ENCODE measurements around the gene DNAJC5. TPM values are rescaled to one million over a fixed set of nuclear protein-coding genes. Genes with fewer than 3 reads are reported as not detected.
"Not testable (repeated sequence)": the region's sequence is repeated elsewhere in the genome, so short reads cannot be mapped to it uniquely, and the experiment has no call there.

Gene DNAJC5
- total RNA-seq, 2 experiments from 2014 or later, result 30.1 to 34.3 TPM

DNA sequence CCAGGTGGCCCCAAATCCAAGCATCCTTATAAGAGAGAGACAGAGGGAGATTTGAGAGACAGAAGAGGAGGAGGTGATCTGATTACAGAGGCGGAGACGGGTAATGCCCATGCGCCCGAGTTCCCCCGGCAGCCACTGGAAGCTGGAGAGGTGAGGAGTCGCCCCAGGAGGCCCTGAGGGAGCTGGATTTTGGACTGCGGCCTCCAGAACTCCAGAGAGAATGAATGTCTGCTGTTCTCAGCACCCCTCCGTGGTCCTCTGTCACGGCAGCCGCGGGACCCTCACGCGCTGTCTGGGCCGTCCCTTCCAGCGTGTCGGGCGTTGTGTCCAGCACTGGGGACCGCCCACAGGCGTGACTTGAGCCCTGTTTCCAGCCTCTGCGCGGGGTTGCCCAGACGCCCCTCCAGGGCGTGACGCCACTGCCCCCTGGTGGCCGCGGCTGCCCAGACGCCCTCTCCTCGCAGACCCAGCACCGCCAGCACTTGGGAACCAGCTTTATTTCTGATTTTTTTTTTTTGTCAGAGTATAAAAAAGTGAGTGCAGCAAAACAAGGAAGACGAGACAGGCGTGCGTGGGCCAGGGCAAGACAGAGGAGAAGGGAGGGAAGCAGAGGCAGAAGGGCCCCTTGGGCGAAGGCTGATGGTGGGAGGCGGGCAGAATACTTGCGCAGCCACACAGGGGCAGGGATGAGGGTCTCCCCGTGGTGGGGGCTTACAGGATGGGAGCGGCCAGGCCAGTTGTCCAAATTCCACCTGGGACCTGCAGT, 78.9 kb downstream of the DNAJC5 start:
- DNase-seq (peak; percentile 89), ATAC-seq (peak; percentile 34)
- CTCF ChIA-PET, result interaction anchor here (0.6 to 2.2 kb wide), 17 partner anchors 13 to 452 kb away, joined by 3 to 10 read pairs (median 4); partner anchors contain the start of genes PTK6, TPD52L2 and UCKL1
- Mint-ChIP-seq H3K4me1 (peaks cover 41% of the 10 kb centered on the region), H3K27me3 (no peaks in the 10 kb centered on the region), H3K4me3 (no peak overlapping the region), H3K9me3 (ENCODE audit: low read depth) (no peaks in the 10 kb centered on the region), H3K27ac (no peak overlapping the region), H3K36me3 (ENCODE audit: low read depth) (peaks cover 24% of the 10 kb centered on the region)
- intact Hi-C loops (cut with DNase I, micrococcal nuclease), result loop anchor here (1.0 to 10.0 kb wide), 9 partner anchors 65 to 759 kb away; partner anchors contain the start of genes DNAJC5 (in 1 of the 2), LIME1 (in 1 of the 2), SLC2A4RG (in 1 of the 2) and YTHDF1 (in 1 of the 2)
- POLR2A ChIA-PET, result interaction anchor here (1.1 kb wide), 1 partner anchor 72 kb away, joined by 3 read pairs; no protein-coding TSS in a partner anchor

DNA sequence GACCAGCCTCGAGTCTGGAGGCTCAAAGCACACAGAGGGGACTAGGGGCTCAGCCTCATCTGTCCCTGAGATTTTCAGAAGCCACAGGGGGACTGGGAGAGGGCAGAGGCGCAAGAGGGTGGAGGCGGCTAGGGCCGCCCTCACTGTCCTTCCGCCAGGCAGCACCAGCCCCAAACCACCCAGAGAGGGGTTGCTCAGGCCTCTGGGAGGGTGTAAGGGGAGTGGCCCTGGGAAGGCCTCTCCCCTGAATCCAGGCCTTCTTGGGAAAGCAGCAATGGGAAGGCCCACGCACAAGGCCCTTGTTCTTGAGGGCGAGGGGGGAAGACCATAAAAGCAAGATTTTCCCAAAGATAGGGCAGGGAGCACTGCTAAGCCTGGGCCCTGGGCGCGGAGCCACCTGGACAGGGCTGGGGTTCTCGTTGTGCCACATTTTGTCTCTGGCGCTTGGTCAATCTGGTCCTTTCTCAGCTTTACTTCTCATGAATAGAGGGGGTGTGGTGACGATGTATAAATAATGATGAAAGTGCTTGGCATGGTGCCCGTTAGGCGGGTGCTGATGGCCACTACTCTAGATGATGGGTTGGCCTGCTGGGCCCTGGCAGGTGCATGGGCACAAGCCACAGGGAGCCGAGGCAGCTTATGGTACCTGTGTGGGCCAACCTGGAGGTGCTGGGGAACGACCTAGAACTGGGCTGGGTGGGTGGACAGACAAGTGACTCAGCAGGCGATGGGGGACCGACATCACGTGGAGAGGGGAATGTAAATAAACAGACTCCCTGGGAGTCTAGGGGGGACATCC, 79.7 kb downstream of the DNAJC5 start:
- Mint-ChIP-seq H3K9me3 (ENCODE audit: low read depth) (no peaks in the 10 kb centered on the region), H3K36me3 (ENCODE audit: low read depth) (peaks cover 24% of the 10 kb centered on the region), H3K4me1 (peaks cover 40% of the 10 kb centered on the region), H3K27ac (no peak overlapping the region), H3K27me3 (no peaks in the 10 kb centered on the region), H3K4me3 (no peak overlapping the region)
- ChIA-PET POLR2A (interaction anchor here (1.1 kb wide), 1 partner anchor 73 kb away, joined by 3 read pairs; no protein-coding TSS in a partner anchor), CTCF (interaction anchor here (0.5 to 2.2 kb wide), 17 partner anchors 13 to 438 kb away, joined by 3 to 10 read pairs (median 4); partner anchors contain the start of genes PTK6, TPD52L2 and UCKL1)
- ATAC-seq (no peak), DNase-seq (peak; percentile 8)
- intact Hi-C loops (cut with DNase I, micrococcal nuclease), result loop anchor here (1.0 to 10.0 kb wide), 9 partner anchors 65 to 760 kb away; partner anchors contain the start of genes DNAJC5 (in 1 of the 2), LIME1 (in 1 of the 2), SLC2A4RG (in 1 of the 2) and YTHDF1 (in 1 of the 2)

DNA sequence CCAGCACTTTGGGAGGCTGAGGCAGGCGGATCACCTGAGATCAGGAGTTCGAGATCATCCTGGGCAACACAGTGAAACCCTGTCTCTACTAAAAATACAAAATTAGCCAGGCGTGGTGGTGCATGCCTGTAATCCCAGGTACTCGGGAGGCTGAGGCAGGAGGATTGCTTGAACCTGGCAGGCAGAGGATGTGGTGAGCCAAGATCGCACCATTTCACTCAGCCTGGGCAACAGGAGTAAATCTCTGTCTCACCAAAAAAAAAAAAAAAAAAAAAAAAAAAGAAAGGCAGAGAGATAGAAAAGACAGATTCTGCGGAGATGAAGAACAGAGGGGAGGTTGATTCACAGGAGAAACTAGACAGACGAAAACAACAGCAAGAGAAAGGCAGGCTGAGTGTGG, 81.6 kb downstream of the DNAJC5 start:
- peak overlapping the region; percentile 16 for H3K4me3 Mint-ChIP-seq
- H3K9me3 Mint-ChIP-seq (ENCODE audit: low read depth); ATAC-seq; H3K27me3 Mint-ChIP-seq; POLR2A ChIA-PET: not testable (repeated sequence)
- DNase-seq, result peak; percentile 48
- H3K36me3 Mint-ChIP-seq (ENCODE audit: low read depth), result peaks cover 26% of the 10 kb centered on the region
- intact Hi-C loops (cut with DNase I, micrococcal nuclease), result loop anchor here (10.0 kb wide), 2 partner anchors 242 to 762 kb away; partner anchors contain the start of genes LIME1 (in 1 of the 2), SLC2A4RG (in 1 of the 2) and YTHDF1 (in 1 of the 2)
- CTCF ChIA-PET, result interaction anchor here (1.5 kb wide), 1 partner anchor 70 kb away, joined by 3 read pairs; no protein-coding TSS in a partner anchor
- peak overlapping the region; percentile 35 for H3K27ac Mint-ChIP-seq
- H3K4me1 Mint-ChIP-seq, result peaks cover 52% of the 10 kb centered on the region

DNA sequence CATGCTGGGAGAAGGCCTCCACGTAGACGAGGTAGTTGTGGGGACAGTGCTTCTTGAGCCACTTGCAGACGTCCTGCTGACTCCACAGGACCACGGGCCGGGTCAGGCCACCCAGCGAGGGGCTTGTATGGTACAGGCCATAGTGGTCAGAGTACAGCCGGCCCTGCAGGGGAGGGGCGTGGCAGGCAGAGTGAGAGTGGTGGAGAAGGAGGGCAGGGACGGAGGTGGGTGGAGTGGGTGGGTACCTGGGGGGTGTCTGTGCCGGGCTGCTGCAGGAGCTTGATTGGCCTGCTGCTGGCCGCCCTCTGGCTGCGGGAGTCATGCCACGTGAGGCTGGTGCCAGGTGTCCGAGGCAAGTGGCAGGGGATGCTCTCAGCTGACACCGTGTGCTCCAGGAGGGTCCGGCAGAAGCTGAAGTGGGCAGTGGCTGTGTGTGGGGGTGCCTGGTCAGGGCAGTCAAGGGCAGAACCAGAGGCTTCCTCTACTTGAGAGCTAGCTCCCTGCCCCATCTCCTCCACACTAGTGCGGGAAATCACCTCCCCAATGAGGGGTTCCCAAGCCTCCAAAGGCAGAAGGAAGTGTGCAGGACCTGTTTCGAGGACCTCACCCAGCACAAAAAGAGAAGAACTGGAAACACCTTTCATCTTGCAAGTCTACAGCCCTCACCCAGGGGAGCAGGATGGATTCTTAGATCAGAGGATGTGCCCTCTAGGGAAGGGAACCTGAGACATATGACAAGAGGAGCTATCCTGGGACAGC, 82.2 kb downstream of the DNAJC5 start:
- Mint-ChIP-seq H3K36me3 (ENCODE audit: low read depth) (peaks cover 29% of the 10 kb centered on the region), H3K9me3 (ENCODE audit: low read depth) (no peaks in the 10 kb centered on the region), H3K4me3 (peak overlapping the region; percentile 78), H3K4me1 (peaks cover 56% of the 10 kb centered on the region), H3K27me3 (no peaks in the 10 kb centered on the region), H3K27ac (peak overlapping the region; percentile 86)
- intact Hi-C loops (cut with DNase I, micrococcal nuclease), result loop anchor here (10.0 kb wide), 2 partner anchors 242 to 762 kb away; partner anchors contain the start of genes LIME1 (in 1 of the 2), SLC2A4RG (in 1 of the 2) and YTHDF1 (in 1 of the 2)
- no peak for DNase-seq
- ChIA-PET CTCF (interaction anchor here (0.8 to 1.5 kb wide), 3 partner anchors 62 to 212 kb away, joined by 3 to 5 read pairs (median 3); no protein-coding TSS in a partner anchor), POLR2A (no interaction called here)
- ATAC-seq, result peak; percentile 0

DNA sequence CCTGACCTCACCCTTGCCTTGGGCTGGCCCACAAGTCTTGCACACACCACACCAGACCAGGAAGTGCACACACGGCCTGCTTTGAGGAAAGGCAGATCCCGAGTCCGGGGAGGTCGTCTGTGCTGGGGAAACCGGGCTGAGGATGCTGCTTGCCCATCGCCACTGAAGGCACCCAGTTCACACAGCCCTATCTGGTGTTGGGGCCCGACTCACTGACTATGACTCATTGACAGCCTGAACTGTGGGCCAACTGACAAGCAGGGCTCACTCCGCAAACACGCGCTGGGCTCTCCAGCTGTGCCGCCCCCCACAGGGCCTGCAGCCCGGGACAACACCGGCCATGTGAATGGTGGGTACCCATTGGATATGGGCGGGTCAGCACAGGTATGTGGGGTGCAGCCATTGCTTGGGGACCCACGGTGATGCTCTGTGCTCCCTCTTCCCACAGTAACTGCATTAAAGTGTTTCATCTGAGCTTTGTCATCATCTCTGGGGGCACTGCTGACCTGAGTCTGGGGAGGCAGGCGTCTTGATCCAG, 82.9 kb downstream of the DNAJC5 start:
- peaks cover 61% of the 10 kb centered on the region for H3K4me1 Mint-ChIP-seq

DNA sequence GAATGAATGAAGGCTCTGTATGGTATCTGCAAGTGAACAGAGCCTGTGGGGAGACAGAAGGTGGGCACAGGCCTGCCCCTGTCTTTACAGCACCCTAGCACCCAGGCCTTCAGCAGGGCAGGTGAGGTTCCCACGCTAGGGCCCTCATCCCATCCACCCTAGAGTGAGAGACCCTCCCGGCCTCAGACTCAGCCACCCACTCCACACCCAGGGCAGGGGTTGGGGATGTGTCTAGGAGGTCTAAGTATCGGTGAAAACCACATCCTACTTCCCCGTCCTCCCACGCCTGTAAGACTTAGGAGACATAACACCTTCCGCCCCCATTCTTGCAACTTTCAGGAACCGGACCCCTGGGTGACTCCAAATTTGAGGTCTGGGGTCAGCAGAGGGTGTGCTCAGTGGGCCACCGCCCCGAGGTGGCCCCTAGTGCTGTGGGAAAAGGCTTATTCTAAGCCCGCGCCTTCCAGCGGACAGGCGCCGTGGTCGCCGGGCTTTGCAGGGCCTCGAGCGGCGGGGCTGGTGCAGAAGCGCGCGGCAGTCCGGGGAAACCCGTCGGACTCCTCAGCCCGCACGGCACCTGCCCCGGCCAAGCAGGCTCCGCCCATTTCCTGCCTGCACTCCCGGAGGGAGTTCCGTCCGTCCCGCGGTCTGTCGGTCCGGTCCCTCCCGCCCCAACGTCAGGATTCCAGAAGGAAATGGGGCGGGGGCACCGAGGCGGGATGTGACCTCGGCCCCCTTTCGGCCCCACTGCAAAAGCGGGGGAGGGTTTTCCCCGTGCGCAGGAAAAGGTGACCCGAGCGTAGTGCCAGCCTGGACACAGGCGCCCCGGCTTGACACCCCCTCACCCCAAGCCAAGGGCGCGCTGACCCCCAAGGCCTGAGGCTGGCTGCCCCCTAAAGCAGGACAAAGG, 83.6 kb downstream of the DNAJC5 start:
- H3K4me1 Mint-ChIP-seq, result peaks cover 65% of the 10 kb centered on the region
- peak overlapping the region; percentile 86 for H3K27ac Mint-ChIP-seq
- POLR2A ChIA-PET, result interaction anchor here (0.6 kb wide), 1 partner anchor 41 kb away, joined by 9 read pairs; no protein-coding TSS in a partner anchor
- no peaks in the 10 kb centered on the region for H3K9me3 Mint-ChIP-seq (ENCODE audit: low read depth)
- CTCF ChIA-PET, result interaction anchor here (0.5 to 2.5 kb wide), 8 partner anchors 12 to 100 kb away, joined by 3 to 32 read pairs (median 4); partner anchors contain the start of genes DNAJC5 and UCKL1
- H3K4me3 Mint-ChIP-seq, result peak overlapping the region; percentile 78
- peak; percentile 11 for ATAC-seq
- peak; percentile 85 for DNase-seq
- H3K36me3 Mint-ChIP-seq (ENCODE audit: low read depth), result peaks cover 39% of the 10 kb centered on the region
- no peaks in the 10 kb centered on the region for H3K27me3 Mint-ChIP-seq
- intact Hi-C loops (cut with DNase I, micrococcal nuclease), result loop anchor here (2.0 to 10.0 kb wide), 3 partner anchors 244 to 764 kb away; partner anchors contain the start of genes LIME1 (in 1 of the 2), SLC2A4RG (in 1 of the 2) and YTHDF1 (in 1 of the 2)

More for the DNA sequence above, 82.9 kb downstream of the DNAJC5 start:
- peak overlapping the region; percentile 86 for H3K27ac Mint-ChIP-seq
- CTCF ChIA-PET, result interaction anchor here (0.8 to 1.5 kb wide), 3 partner anchors 62 to 212 kb away, joined by 3 to 5 read pairs (median 3); no protein-coding TSS in a partner anchor
- intact Hi-C loops (cut with DNase I, micrococcal nuclease), result loop anchor here (2.0 to 10.0 kb wide), 3 partner anchors 243 to 763 kb away; partner anchors contain the start of genes LIME1 (in 1 of the 2), SLC2A4RG (in 1 of the 2) and YTHDF1 (in 1 of the 2)
- DNase-seq, result peak; percentile 83
- peaks cover 35% of the 10 kb centered on the region for H3K36me3 Mint-ChIP-seq (ENCODE audit: low read depth)
- H3K9me3 Mint-ChIP-seq (ENCODE audit: low read depth), result no peaks in the 10 kb centered on the region
- peak overlapping the region; percentile 78 for H3K4me3 Mint-ChIP-seq
- H3K27me3 Mint-ChIP-seq, result no peaks in the 10 kb centered on the region
- peak; percentile 50 for ATAC-seq
- POLR2A ChIA-PET, result no interaction called here

DNA sequence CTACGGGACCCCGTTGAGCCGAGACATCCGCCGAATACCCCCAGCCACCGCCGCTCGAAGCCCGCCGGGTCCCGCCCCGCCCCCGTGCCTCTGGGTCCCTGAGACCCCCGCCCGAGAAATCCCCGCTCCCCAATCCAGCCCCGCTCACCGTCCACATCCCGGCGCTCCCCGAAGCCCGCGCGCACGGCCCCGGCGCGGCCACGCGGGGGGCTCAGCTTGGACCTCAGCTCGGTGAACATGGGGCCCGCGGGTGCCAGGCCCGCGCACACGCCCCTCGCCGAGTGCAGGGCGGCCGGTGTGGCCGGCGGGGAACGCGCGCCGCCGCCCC, 84.3 kb downstream of the DNAJC5 start:
- Mint-ChIP-seq H3K36me3 (ENCODE audit: low read depth) (peaks cover 37% of the 10 kb centered on the region), H3K9me3 (ENCODE audit: low read depth) (no peaks in the 10 kb centered on the region), H3K4me1 (peaks cover 62% of the 10 kb centered on the region), H3K4me3 (peak overlapping the region; percentile 78), H3K27ac (peak overlapping the region; percentile 86), H3K27me3 (no peaks in the 10 kb centered on the region)
- ChIA-PET POLR2A (interaction anchor here (0.6 kb wide), 1 partner anchor 40 kb away, joined by 9 read pairs; no protein-coding TSS in a partner anchor), CTCF (interaction anchor here (0.5 to 2.5 kb wide), 9 partner anchors 12 to 142 kb away, joined by 3 to 32 read pairs (median 4); partner anchors contain the start of genes DNAJC5 and UCKL1)
- intact Hi-C loops (cut with DNase I, micrococcal nuclease), result loop anchor here (2.0 to 10.0 kb wide), 3 partner anchors 244 to 764 kb away; partner anchors contain the start of genes LIME1 (in 1 of the 2), SLC2A4RG (in 1 of the 2) and YTHDF1 (in 1 of the 2)
- ATAC-seq (no peak), DNase-seq (no peak)

DNA sequence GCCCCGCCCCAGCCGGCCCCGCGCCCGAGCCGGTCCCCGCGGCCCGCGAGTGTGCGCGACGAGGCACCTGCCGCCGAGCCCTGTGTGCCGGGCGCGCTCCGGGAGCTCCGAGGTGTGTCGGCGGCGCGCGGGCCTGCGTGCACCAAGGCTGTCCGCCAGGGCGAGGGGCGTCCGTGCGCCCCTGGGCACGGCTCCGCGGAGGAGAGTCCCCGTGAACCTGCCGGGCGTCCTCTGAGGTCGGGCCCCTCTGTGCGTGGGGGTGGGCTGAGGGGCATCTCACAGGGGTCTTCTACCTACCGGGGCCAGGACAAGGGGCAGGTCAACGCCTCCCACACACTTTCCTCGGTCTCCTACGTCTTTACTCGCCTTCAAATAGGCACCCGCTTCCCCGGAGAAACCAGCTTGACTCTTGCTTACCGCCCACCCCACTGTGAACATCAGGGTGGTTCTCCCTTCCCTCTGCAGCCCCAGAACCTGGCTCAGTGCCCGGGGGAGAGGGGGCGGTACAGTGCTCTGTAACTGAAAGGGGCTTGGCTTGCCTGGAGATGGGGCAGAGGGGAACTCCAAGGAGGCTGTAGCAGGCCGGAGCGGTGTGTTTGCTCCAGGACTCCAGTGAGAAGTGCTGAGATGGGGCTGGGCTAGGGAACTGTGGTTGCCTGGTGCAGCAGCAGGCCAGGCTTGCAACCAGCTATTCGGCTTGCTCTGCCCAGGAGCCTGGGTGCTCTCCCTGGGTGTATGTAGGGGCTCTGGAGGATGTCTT, 84.8 kb downstream of the DNAJC5 start, which contains the start of gene SAMD10:
Gene SAMD10 (minus strand): TSS at position 86 of the 760 bp plus-strand sequence. CDS start 175 bp downstream, outside the sequence.
- Mint-ChIP-seq H3K27me3 (no peaks in the 10 kb centered on the region), H3K36me3 (ENCODE audit: low read depth) (peaks cover 39% of the 10 kb centered on the region), H3K9me3 (ENCODE audit: low read depth) (no peaks in the 10 kb centered on the region), H3K4me1 (peaks cover 63% of the 10 kb centered on the region), H3K27ac (peak within 1 kb of the TSS; percentile 98), H3K4me3 (peak within 1 kb of the TSS; percentile 97)
- DNase-seq (peak; percentile 96), ATAC-seq (peak; percentile 59)
- ChIA-PET CTCF (interaction anchor here (0.5 to 2.5 kb wide), 18 partner anchors 12 to 306 kb away, joined by 3 to 32 read pairs (median 4); partner anchors contain the start of genes DNAJC5, TCEA2, TPD52L2 and UCKL1), POLR2A (interaction anchor here (0.6 to 1.3 kb wide), 4 partner anchors 11 to 353 kb away, joined by 3 to 9 read pairs (median 4); partner anchors contain the start of gene GMEB2)
- intact Hi-C loops (cut with DNase I, micrococcal nuclease), result loop anchor here (1.0 to 10.0 kb wide), 13 partner anchors 23 to 765 kb away; partner anchors contain the start of genes UCKL1 (in 2 of the 2), ARFRP1 (in 1 of the 2), GMEB2 (in 1 of the 2) and LIME1 (in 1 of the 2)

All from activated CD4-positive, alpha-beta T cell treated with anti-CD3 and anti-CD28 coated beads for 36 hours (primary cell).